HCT116 (cell line): ENCODE measurements around the gene ETF1.

Experiments used
- CEBPB ChIP-seq: IDR thresholded peaks from 2 replicates; pipeline ENCODE4 v1.6.1; 2012; ENCODE audit warnings: low read depth
- POLR2A ChIP-seq: IDR thresholded peaks from 2 replicates; pipeline ENCODE4 v1.7.0; 2011; ENCODE audit warnings: borderline replicate concordance; ENCODE audit not compliant: insufficient read depth, insufficient read length; ENCODE audit errors: extremely low read depth
- ZNF274 ChIP-seq: fragments of 200-500 bp; sonication (Bioruptor generic); IDR thresholded peaks from 2 replicates; pipeline ENCODE4 v1.6.1; 2014; ENCODE audit warnings: mild to moderate bottlenecking, low read depth, low read length, inconsistent platforms

DNA sequence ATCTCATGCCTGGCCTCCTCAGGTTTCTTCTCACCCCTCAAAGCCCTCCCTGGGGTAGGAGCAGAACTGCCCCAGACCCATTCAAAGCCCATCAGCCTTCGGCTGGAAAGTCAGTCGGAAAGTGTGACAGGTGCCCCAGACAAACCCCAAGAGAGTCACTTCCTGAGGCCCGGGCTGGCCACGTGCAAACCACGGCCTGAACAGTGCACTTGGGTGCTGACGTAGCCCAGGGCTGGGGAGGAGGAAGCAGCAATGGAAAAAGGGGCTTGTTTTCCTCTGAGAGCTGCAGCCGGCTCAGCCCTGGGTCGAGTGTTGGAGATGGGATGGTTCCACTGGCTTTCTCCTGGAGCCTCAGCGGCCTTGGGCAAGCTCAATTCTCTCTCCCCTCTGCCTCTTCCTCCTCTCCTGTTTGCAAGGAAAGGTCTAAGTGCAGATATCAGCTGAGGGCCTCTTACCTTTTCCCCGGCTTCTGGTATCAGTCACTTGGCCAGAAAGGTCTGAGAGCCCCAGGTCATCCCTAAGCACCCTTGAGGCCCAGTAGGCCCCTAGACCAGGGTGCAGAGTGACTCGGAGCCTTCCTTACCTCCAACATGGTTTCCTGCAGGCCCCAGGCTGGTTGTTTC is 83.6 kb downstream of the ETF1 start:
- TF ChIP-seq POLR2A, result no peak
- TF ChIP-seq ZNF274, result no peak
- no peak for TF ChIP-seq CEBPB
